GM19351 (cell line): ENCODE results near the gene NAT8.
"Not testable (repeated sequence)": the region's sequence is repeated elsewhere in the genome, so short reads cannot be mapped to it uniquely, and the experiment has no call there.

Experiments
- ATAC-seq: cut with Tn5 transposase; IDR thresholded peaks from one replicate; pipeline ENCODE4 v1.9.1; 2021; ENCODE audit warnings: mild to moderate bottlenecking, moderate library complexity; ENCODE audit not compliant: unreplicated experiment

Gene NAT8, protein sequence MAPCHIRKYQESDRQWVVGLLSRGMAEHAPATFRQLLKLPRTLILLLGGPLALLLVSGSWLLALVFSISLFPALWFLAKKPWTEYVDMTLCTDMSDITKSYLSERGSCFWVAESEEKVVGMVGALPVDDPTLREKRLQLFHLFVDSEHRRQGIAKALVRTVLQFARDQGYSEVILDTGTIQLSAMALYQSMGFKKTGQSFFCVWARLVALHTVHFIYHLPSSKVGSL

DNA sequence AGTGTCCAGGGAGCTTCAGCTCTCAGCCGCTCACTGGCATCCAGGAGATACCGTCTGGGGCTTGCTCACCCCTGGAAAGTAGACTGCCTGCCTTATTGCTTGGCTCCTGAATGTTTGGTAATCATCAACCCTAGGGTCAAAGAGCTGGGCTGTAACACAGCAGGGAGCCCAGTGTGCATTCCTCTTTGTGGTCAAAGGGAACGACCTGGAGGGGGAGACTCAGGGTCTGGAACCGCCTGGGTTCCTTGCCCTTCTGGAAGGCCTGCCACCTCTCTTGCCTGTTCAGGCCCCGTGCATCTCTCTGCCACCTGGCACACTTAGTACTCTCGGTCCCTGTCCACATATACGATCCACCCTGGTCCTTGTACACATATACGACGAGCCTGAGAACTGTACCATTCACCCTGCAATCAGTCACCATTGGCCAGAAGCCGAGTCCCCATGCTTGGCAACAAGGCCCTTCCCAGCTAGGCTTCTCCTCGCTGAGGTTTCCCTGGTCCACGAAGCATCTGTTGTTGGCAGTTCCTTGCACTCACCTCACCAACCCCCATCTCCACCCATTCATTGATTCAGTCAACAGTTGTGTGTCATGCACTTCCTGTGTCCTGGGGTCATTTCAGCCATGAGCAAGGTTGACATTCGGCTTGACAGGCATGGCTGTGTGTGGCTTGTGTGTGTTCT lies at the start of gene NAT8:
TSS of gene NAT8 (minus strand) at position 85 of the 681 bp plus-strand sequence. CDS start 794 bp downstream, outside the sequence.
- ATAC-seq = no peak

DNA sequence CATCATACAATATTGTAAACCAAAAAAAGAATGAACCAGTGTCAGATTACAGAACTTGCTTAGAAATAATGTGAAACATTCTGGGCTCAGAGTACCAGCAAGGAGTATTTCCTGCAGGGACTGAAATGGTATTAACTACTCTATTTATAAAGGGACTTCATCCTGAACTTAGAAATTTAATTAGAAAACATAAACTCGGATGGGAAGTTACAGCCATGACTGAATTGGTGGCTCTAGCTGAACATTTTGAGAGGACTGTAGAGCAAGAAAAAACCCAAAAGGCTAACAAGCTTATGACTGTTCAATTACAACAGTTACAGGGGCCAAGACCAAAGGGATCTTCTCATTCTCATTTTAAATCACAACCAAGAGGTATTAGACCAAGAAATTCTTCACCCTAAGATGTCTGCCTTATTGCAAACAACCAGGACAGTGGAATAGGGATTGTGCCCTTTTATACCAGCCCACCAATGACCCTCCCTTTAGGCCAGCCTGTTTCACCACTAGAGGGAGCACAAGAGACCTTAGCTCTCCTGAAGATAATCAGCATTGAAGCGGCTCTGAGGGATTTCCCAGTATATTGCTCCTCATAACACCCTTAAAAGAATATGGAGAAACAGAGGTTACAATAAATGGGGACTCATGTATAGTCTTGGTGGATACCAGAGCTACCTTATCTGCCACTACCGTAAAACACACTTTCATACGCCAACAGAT lies 48.3 kb upstream of the NAT8 start:
- ATAC-seq = not testable (repeated sequence)

DNA sequence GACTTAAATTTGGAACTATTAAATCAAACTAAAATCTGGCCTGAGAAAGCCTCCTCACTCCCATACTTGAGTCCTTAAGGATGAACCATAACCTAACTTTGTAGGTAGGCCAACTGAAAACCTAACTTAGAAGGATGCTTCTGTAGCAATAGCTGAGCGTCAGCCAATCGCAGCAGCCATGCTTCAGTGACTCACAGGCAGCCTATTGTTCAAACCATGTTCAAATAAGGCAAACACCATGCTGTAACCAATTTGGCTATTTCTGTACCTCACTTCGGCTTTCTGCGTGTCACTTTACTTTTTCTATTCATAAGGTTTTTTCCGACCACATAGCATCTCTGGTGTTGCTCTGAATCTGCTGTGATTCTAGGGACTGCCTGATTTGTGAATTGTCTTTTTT lies 46.3 kb upstream of the NAT8 start:
- not testable (repeated sequence) for ATAC-seq

GRCh38 chr2:73685764-73686438 lies 43.7 kb upstream of the NAT8 start:
- no peak for ATAC-seq

GRCh38 chr2:73684905-73685304 lies 42.7 kb upstream of the NAT8 start:
- ATAC-seq = not testable (repeated sequence)

DNA sequence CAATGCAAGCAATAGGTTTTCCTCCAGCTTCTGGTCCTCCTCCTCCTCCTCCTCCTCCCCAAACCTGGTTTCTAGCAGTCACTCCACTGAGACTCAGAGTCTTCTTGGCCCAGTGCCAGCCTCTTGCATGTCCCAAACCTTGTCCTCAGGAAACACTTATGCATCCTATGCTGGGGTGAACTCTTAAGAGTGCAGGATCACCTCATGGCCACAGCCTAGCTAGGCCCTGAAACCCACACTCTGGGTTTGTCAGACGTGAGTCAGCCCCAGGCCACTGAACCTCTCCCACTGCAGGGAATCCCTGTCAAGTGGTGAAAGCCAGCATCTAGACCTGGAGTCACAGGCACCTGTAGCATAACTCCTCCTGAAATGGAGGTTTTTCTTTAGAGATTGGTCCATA lies 42.1 kb upstream of the NAT8 start:
- ATAC-seq = not testable (repeated sequence)

DNA sequence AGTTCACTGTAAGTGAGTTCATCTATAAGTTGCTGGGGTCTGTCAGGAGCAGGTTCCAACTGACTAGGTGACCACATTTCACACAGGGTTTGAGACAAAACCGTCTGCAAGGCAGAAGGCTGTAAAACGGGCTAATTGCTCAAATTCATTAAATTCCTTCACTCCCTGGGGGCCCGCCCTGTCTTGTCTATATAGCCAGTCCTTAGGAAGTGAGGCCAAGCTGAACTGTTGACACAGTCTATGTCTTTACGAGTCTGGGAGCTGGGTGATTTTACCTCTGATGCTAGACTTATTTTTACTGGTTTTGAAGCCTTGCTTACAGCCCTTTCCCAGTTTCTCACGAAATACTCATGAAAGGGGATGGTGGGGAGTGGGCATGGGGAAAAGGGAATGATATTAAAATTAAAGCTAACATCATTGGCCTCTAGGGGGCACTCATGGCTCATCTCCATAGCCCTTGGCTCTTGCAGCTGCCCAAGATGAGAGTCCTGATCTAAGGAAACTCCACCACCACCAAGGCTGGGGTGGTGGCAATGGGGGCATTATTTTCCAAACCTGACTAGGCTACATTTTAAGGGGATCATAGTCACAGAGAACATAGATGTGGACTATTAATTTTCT lies 37.8 kb upstream of the NAT8 start:
- ATAC-seq = not testable (repeated sequence)

DNA sequence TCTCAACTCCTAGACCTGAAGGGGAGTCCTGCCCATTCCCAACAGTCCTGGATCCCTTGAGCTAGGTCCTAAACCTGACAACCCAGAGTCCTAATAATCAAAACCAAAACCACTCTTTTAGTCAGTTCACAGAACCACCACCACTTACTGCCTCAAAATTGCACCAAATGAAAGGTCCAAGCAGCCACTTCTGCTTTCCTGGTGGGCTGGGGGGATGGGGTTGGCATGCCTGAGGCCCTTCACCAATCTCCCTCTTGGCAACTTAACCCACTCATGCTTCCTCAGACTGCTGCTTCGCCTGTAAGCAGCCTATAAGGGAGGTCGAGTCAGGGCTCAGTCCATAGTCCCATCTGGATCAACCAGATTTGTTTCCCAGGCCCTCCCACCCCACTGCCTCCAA lies 37.0 kb upstream of the NAT8 start:
- not testable (repeated sequence) for ATAC-seq

DNA sequence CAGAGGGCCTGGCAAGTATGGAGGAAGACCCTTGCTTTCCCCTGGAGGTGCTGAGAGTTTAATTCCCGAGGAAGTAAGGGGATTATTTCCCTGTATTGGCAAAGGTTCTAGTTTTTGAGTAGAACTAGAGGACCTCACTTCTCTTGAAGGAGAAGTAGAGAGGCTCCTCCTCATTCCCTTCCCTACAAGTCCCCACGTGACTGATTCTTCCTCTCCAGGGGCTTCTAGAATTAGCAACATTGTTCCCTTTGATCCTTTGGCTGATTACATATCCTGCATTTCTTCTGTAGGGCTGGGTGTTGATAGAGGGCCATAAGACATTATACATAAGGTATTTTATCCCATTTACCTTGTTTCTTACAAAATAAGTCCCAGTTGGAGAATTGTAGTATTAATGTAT lies 35.8 kb upstream of the NAT8 start:
- ATAC-seq = not testable (repeated sequence)

DNA sequence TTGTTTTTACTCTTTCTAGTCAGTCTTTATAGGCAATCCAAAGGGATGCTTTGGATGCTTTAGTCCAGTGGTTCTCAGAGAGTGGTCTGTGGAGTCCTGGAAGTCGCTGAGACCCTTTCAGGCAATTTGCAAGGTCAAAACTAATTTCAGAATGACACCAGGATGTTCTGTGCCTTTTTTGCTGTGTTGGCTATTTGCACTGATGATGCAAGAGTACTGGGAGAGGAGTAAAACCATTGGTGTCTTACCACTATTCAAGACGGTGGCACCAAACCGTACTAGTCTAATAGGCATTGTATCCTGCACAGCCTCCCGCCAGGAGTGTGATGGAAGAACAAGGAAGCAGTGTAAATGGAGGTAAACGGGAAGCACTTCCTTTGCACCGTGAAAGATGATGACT lies 34.0 kb upstream of the NAT8 start:
- ATAC-seq = not testable (repeated sequence)

DNA sequence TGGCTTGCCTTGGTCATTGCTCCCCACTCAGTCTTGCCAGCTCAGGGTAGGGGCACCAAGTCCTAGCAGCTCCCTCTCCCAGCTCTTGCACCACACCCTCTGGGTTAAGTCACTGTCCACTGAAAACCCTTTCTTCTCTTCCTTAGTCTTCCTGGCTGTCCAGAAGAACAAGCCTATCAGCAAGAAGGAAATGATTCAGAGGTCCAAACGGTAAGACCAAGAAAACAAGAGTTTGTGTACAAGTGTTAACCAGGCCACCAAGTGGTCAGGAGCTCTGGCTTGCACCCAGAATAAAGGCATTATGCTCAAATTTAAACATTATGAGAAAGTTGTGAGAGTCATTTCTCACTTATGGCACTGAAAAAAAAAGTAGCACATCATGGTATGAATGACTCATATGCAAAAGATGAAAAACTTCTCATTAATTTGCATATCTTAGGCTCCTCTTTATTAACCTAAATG lies 32.5 kb upstream of the NAT8 start:
- not testable (repeated sequence) for ATAC-seq

GRCh38 chr2:73669976-73670375 lies 27.8 kb upstream of the NAT8 start:
- ATAC-seq = not testable (repeated sequence)

GRCh38 chr2:73667239-73667638 lies 25.0 kb upstream of the NAT8 start:
- not testable (repeated sequence) for ATAC-seq

DNA sequence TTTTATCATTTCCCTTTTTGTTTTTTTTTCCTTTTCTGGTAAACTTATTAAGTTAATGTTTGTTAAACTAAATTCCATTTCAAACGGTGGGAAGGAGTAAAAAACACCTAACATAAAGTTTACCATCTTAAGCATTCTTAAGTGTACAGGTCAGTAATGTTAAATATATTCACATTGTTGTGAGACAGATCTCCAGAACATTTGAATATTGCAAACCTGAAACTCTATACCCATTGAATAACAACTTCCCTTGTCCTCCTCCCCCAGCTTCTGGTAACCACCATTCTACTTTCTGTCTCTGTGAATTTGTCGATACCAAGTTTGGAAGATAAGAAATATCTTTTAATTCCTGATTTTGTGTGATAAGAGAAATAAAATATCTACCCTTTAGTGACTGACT lies 12.0 kb upstream of the NAT8 start:
- no peak for ATAC-seq

DNA sequence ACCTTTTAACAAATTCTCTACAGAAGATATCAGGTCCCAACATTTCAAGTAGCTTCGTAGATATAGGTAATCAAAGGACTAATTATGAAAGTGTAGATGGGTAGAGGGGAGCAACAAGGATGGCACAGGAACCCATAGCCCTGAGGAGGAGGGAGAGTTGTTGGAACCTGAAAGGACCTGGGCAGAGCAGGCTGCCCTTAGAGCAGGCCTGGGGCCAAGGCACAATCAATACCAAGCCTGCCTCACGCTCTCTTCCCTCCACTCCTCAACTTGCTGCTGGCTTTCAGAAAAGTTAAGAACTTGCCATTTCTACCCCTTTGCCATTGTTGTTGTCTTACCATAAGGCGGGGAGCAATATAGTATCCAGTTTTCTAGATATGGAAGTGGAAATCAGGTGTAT lies 10.1 kb upstream of the NAT8 start:
- ATAC-seq = no peak

- no peak for ATAC-seq
Measured at GRCh38 chr2:73651591-73652230, 9.5 kb upstream of the NAT8 start.

- not testable (repeated sequence) for ATAC-seq
Measured at GRCh38 chr2:73647690-73648089, 5.5 kb upstream of the NAT8 start.

- no peak for ATAC-seq
Measured at GRCh38 chr2:73641767-73642062, 507 bp downstream of the NAT8 start.

DNA sequence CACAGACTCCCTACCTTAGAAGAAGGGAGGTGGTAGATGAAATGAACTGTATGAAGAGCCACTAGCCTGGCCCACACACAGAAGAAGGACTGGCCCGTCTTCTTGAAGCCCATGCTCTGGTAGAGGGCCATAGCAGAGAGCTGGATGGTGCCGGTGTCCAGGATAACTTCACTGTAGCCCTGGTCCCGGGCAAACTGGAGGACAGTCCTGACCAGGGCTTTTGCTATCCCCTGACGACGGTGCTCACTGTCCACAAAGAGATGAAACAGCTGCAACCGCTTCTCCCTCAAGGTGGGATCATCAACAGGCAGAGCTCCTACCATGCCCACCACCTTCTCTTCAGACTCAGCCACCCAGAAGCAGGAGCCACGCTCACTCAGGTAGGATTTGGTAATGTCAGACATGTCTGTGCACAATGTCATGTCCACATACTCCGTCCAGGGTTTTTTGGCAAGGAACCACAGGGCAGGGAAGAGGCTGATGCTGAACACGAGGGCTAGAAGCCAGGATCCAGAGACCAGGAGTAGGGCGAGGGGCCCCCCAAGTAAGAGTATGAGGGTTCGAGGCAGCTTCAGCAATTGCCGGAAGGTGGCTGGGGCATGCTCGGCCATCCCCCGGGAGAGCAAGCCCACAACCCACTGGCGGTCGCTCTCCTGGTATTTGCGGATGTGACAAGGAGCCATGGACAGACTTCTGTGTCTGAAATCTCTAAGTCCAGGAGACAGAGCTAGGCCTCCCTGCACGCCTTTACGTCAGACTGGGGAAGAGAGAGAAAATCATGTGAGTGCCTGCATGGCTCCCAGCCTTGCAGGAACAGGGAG lies 1.1 kb downstream of the NAT8 start:
- no peak for ATAC-seq

- no peak for ATAC-seq
Measured at GRCh38 chr2:73640511-73640911, 1.7 kb downstream of the NAT8 start.
